ENCODE results near the gene TTC34.
A peak's percentile ranks its signal among the peaks of the same experiment; 100 is the strongest.
"Not testable (repeated sequence)": the region's sequence is repeated elsewhere in the genome, so short reads cannot be mapped to it uniquely, and the experiment has no call there.

Gene TTC34

GRCh38 chr1:2682879-2683278 lies 118.6 kb downstream of the TTC34 start:
- not testable (repeated sequence) for DNase-seq (ENCODE audit: low spot score)

- DNase-seq (ENCODE audit: low spot score) = not testable (repeated sequence)
Measured at GRCh38 chr1:2676726-2677125, 124.8 kb downstream of the TTC34 start.

GRCh38 chr1:2671656-2672055 lies 129.8 kb downstream of the TTC34 start:
- not testable (repeated sequence) for DNase-seq (ENCODE audit: low spot score)

- not testable (repeated sequence) for DNase-seq (ENCODE audit: low spot score)
Measured at GRCh38 chr1:2659806-2660205, 141.7 kb downstream of the TTC34 start.

GRCh38 chr1:2657909-2658308 lies 143.6 kb downstream of the TTC34 start:
- not testable (repeated sequence) for DNase-seq (ENCODE audit: low spot score)

- not testable (repeated sequence) for DNase-seq (ENCODE audit: low spot score)
Measured at GRCh38 chr1:2657124-2657523, 144.4 kb downstream of the TTC34 start.

- DNase-seq (ENCODE audit: low spot score) = not testable (repeated sequence)
Measured at GRCh38 chr1:2655598-2656434, 145.7 kb downstream of the TTC34 start.

- DNase-seq (ENCODE audit: low spot score) = not testable (repeated sequence)
Measured at GRCh38 chr1:2654443-2654948, 147.0 kb downstream of the TTC34 start.

GRCh38 chr1:2653741-2654442 lies 147.6 kb downstream of the TTC34 start:
- not testable (repeated sequence) for DNase-seq (ENCODE audit: low spot score)

- DNase-seq (ENCODE audit: low spot score) = not testable (repeated sequence)
Measured at GRCh38 chr1:2652926-2653571, 148.4 kb downstream of the TTC34 start.

GRCh38 chr1:2652152-2652925 lies 149.2 kb downstream of the TTC34 start:
- not testable (repeated sequence) for DNase-seq (ENCODE audit: low spot score)

GRCh38 chr1:2650967-2651645 lies 150.4 kb downstream of the TTC34 start:
- DNase-seq (ENCODE audit: low spot score) = no peak

GRCh38 chr1:2646837-2647236 lies 154.7 kb downstream of the TTC34 start:
- DNase-seq (ENCODE audit: low spot score) = no peak

- no peak for DNase-seq (ENCODE audit: low spot score)
Measured at GRCh38 chr1:2645776-2646175, 155.7 kb downstream of the TTC34 start.

GRCh38 chr1:2645143-2645542 lies 156.3 kb downstream of the TTC34 start:
- no peak for DNase-seq (ENCODE audit: low spot score)

GRCh38 chr1:2644591-2645101 lies 156.8 kb downstream of the TTC34 start:
- DNase-seq (ENCODE audit: low spot score) = no peak

GRCh38 chr1:2644171-2644570 lies 157.3 kb downstream of the TTC34 start:
- DNase-seq (ENCODE audit: low spot score) = no peak

GRCh38 chr1:2643414-2644077 lies 157.9 kb downstream of the TTC34 start:
- DNase-seq (ENCODE audit: low spot score) = no peak

GRCh38 chr1:2642560-2643413 lies 158.7 kb downstream of the TTC34 start:
- DNase-seq (ENCODE audit: low spot score) = peak; percentile 96

Data from ecto neural progenitor cell (in vitro differentiated cells).